ENCODE data around the gene L3MBTL3.

DNA sequence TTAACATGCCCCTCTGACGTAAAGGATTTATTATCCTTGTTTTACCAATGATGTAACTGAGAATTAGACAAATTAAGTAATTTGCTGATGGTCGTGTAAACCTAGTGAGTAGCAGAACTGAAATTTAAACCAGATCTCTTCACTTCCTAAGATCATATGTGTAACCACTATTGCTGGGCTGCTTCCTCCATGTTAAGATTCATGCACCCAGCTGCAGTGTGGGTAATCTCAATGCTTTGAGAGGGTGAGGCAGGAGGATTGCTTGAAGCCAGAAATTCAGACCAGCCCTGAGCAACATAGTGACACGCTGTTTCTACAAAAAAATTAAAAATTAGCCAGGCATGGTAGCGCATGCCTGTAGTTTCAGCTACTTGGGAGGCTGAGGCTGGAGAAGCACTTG lies 97.9 kb downstream of the L3MBTL3 start:
- TF ChIP-seq, protein P1, sequence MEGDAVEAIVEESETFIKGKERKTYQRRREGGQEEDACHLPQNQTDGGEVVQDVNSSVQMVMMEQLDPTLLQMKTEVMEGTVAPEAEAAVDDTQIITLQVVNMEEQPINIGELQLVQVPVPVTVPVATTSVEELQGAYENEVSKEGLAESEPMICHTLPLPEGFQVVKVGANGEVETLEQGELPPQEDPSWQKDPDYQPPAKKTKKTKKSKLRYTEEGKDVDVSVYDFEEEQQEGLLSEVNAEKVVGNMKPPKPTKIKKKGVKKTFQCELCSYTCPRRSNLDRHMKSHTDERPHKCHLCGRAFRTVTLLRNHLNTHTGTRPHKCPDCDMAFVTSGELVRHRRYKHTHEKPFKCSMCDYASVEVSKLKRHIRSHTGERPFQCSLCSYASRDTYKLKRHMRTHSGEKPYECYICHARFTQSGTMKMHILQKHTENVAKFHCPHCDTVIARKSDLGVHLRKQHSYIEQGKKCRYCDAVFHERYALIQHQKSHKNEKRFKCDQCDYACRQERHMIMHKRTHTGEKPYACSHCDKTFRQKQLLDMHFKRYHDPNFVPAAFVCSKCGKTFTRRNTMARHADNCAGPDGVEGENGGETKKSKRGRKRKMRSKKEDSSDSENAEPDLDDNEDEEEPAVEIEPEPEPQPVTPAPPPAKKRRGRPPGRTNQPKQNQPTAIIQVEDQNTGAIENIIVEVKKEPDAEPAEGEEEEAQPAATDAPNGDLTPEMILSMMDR (IDR thresholded peaks at IDR 0.05), result no peak
- TF ChIP-seq POLR2AphosphoS5 (IDR thresholded peaks at IDR 0.05), result no peak

Data from esophagus muscularis mucosa (tissue), 3 donors.